GM19035 (cell line): ENCODE measurements around the gene ELAC2.

Experiments used
- ATAC-seq: cut with Tn5 transposase; IDR thresholded peaks from one replicate; pipeline ENCODE4 v1.9.1; 2021; ENCODE audit not compliant: unreplicated experiment

ELAC2 gene, protein sequence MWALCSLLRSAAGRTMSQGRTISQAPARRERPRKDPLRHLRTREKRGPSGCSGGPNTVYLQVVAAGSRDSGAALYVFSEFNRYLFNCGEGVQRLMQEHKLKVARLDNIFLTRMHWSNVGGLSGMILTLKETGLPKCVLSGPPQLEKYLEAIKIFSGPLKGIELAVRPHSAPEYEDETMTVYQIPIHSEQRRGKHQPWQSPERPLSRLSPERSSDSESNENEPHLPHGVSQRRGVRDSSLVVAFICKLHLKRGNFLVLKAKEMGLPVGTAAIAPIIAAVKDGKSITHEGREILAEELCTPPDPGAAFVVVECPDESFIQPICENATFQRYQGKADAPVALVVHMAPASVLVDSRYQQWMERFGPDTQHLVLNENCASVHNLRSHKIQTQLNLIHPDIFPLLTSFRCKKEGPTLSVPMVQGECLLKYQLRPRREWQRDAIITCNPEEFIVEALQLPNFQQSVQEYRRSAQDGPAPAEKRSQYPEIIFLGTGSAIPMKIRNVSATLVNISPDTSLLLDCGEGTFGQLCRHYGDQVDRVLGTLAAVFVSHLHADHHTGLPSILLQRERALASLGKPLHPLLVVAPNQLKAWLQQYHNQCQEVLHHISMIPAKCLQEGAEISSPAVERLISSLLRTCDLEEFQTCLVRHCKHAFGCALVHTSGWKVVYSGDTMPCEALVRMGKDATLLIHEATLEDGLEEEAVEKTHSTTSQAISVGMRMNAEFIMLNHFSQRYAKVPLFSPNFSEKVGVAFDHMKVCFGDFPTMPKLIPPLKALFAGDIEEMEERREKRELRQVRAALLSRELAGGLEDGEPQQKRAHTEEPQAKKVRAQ

DNA sequence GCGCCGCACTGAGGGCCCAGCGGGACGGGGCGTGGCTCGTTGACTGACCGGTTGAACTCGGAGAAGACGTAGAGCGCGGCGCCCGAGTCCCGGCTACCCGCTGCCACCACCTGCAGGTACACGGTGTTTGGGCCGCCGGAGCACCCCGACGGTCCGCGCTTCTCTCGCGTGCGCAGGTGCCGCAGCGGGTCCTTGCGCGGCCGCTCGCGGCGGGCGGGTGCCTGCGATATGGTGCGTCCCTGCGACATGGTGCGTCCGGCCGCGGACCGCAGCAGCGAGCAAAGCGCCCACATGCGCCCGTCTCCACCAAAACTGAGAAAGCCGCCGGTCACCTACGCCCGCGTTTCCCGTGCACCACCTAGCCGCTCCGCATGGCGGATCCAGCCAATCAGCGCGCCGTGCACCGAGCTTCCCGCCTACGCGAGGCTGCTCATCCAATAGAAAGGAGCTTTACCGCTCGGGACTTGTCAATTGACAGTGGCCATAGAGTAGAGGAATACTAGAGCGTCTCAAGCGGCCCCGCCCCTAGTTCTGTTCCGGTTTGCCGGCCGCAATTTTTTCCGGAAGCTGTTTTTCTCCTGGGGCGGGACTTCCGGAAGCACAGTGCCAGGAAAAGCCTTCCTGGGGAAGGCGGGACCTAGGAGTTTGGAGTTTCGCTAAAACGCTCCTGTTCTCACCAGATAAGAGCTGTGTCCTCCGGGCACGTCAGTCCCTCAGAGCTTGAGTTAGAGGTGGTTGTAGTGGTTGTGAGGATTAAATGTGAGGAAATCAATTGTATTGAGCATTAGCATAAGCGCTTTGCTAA lies at the start of gene ELAC2:
TSS of gene ELAC2 (minus strand) at position 373 of the 805 bp plus-strand sequence. CDS start at position 293, 80 bp downstream.
- ATAC-seq: peak; percentile 98

DNA sequence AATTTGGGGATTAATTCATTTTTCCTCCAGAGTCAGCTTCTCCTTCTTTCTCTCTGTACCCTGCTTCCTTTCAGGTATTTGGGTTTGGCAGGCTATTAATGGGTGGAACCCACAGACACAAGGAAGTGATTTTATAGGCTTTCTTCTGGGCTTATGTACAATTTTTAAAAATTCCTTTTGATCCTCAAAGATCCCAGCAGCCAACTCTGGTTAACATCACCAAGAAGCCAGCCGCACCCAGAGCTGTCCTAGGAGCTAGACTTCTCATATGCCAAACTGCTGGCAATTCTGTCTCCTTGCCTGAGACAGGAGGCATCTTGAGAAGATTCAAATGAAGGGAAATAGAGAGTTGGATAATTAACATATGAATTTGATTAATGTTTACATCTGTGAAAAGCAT lies 47.2 kb upstream of the ELAC2 start:
- no peak for ATAC-seq

GRCh38 chr17:13055131-13055530 lies 37.3 kb upstream of the ELAC2 start:
- no peak for ATAC-seq

DNA sequence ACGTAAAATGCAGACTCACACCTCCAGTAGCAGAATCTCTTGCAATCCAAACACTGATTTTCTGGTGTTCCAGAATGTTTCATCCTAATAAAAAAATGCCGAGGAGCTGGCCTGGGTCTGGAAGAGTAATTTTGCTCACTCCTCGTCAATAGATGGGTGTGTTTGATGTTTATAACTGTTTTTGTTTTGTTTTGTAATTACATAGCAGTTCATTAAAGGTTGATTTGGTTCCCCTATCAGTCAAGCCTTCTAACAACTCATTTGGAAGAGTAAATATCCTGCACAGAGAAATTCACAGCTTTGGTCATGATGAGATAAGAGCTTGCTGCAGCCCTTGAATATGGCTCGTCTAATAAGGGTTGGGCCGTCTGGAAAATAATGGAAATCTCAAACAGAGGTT lies 36.8 kb upstream of the ELAC2 start:
- no peak for ATAC-seq

DNA sequence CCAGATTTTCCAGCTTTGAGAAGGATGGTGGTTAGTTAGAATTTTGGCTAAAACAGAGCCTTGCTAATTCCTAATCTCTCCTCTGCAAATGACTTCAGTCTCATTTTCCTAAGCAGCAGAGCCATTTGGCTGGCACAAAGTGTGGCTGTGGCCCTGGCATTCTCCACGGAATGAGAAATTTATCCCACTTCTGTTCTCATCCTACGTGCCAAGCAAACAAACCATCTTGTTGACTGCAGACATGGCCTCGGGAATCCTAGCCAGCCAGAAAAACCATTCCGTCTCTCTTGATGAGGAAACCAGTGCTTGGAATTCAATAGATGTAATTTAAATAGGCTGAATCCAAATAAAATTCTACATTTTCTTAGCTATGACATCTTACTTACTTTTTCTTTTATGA lies 34.1 kb upstream of the ELAC2 start:
- no peak for ATAC-seq

DNA sequence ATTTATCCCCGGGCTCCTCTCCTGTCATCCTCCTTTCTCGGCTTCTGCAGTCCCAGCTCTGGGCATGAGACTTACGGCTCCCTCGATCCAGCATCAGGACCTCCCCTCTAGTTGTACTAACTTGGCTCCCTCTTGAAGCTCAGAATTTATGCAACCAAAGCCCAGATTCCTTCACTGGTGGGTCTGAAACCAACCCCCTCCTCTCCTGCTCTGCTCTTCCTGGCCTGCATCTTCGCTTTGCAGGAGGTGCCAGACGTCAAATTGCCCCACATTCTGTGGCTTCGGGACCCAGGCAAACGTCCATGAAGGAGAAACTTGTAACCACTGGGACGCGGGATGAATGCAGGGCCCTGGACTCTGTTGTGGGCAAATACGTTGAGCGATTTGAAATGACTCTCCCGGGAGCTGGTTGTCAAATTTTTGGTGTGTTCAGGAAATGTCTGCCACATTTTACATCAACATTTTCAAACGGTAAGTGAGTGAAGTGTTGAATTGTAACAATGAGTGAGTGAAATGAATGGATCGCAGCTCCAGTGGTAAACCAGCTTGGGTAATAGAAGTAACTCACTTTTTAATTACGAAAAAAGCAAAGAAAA lies 29.3 kb upstream of the ELAC2 start:
- ATAC-seq: no peak

DNA sequence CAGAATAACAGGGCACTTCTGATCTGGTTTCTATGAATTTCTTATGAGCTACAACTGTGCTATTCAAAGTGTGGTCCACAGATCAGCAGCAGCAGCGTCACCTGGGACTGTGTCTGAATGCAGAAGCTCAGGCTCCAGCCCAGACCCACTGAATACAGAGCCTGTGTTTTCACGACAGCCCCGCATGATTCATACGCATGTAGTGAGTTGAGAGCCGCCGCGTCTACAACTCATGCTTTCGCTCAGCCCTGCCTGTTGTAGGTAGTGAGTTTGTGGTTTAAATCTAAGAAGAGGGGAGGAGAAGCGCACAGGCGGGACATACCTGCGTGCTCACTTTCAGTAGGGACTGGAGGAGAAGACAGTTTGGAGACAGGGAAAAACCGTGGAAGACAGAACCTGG lies 28.5 kb upstream of the ELAC2 start:
- ATAC-seq: no peak

GRCh38 chr17:13044572-13045065 lies 26.8 kb upstream of the ELAC2 start:
- no peak for ATAC-seq

- no peak for ATAC-seq
These were observed 21.3 kb upstream of the ELAC2 start for GRCh38 chr17:13038931-13039665.

DNA sequence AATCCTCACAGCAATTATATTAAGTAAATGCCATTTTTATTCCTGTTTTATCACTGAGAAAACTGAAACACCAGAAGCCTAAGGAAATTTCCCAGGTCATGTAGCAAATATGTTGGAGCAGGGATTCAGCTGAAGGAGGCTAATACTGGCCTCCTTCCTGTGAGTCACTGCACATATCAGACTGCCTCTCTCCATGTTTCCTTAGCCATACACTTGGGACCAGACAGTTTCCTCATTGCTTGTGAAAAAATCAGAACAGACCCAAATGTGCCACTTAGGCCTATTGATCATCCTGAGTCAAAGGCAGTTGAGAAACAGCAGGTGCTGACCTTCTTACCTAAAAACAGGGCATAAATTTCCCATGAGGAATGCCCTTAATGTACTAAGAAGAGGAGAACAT lies 18.9 kb upstream of the ELAC2 start:
- ATAC-seq: no peak

GRCh38 chr17:13035420-13035819 lies 17.6 kb upstream of the ELAC2 start:
- no peak for ATAC-seq

GRCh38 chr17:13031718-13032350 lies 14.0 kb upstream of the ELAC2 start:
- peak; percentile 81 for ATAC-seq

GRCh38 chr17:13030459-13031300 lies 12.9 kb upstream of the ELAC2 start:
- ATAC-seq: no peak

GRCh38 chr17:13030056-13030455 lies 12.2 kb upstream of the ELAC2 start:
- ATAC-seq: no peak

DNA sequence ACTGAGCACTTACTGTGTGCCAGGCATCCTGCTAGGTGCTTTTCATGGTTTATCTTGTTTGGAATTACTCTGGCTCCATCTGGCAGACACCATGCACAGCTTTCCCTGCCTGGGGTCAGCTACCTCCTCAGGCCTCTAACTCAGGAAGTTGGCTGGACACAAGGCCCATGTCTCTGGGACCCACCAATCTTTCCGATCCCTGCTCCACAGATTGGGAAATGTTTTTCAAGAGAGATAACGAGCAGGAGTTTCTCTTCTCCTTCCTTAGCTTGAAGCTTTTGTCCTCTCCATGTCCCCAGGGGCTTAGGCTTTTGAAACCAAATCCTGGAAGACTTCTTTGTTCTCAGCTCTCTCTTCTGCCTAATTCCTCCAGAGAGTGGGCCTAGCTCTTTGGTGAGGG lies 11.5 kb upstream of the ELAC2 start:
- ATAC-seq: no peak

GRCh38 chr17:13027246-13027645 lies 9.4 kb upstream of the ELAC2 start:
- ATAC-seq: no peak

DNA sequence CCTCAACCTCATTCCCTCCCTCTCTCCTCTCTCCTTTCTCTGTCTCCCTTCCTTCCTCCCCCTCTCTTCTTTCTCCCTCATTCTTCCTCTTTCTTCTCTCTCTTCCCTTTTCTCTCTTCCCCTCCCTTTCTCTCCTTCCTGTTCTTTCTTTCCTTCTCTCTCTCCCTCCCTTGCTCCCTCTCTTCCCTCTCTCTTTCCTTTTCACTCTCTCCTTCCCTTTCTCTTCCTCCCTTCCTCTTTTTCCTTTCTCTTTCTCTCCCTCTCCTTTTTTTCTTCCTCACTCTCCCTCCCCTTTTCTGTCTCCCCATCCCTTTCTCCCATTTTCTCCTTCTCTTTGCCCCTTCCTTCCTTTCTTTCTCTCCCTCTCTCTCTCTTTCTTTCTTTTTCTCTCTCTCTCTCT lies 7.9 kb upstream of the ELAC2 start:
- no peak for ATAC-seq

DNA sequence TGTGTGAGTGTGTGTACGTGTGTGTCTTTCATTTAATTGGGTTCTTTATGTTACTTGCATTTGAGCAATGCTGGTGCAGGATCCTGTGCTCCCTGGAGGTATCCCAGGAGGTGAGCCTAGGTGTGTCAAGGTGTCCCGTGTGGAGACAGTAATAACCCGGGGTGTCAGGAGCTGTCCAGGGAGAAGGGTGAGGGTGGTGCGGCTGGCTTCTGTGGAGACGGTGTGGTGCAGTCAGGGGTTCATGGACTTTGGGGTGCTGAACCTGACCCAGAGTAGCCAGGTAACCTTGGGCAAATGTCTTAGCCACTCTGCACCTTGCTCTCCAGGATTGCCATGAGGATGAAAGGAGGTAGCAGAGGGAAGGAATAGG lies 7.4 kb upstream of the ELAC2 start:
- ATAC-seq: no peak
